Measurements from ENCODE around the gene CUEDC2.

- no peak for TF ChIP-seq CTCF (IDR thresholded peaks at IDR 0.05; ENCODE audit: poor library complexity, severe bottlenecking)
- no peak for TF ChIP-seq MXI1 (conservative IDR thresholded peaks at IDR 0.05; ENCODE audit: poor library complexity, severe bottlenecking)
Measured at GRCh38 chr10:102408131-102408727, 24.1 kb downstream of the CUEDC2 start.

All from neural cell (in vitro differentiated cells).